GM12801 (cell line): ENCODE results near the gene PAN3.

Experiments used
- CTCF ChIP-seq: IDR thresholded peaks from one replicate; pipeline ENCODE4 v1.5.1; 2011; ENCODE audit warnings: control low read depth; ENCODE audit not compliant: insufficient read length; ENCODE audit errors: extremely low read depth

PAN3 gene

GRCh38 chr13:28231642-28232041 is 93.3 kb downstream of the PAN3 start:
- TF ChIP-seq CTCF: no peak

GRCh38 chr13:28237944-28238343 is 99.6 kb downstream of the PAN3 start:
- no peak for TF ChIP-seq CTCF

GRCh38 chr13:28239374-28239773 is 101.0 kb downstream of the PAN3 start:
- TF ChIP-seq CTCF: no peak

GRCh38 chr13:28245465-28245864 is 107.1 kb downstream of the PAN3 start:
- no peak for TF ChIP-seq CTCF

GRCh38 chr13:28246891-28247290 is 108.5 kb downstream of the PAN3 start:
- TF ChIP-seq CTCF: no peak

- TF ChIP-seq CTCF: no peak
These were observed 109.7 kb downstream of the PAN3 start for GRCh38 chr13:28248080-28248479.

GRCh38 chr13:28250542-28250941 is 112.2 kb downstream of the PAN3 start:
- TF ChIP-seq CTCF: no peak

- no peak for TF ChIP-seq CTCF
These were observed 113.1 kb downstream of the PAN3 start for GRCh38 chr13:28251466-28251865.
